Endometrium (tissue), 2 donors: ENCODE results near the gene MED13.
"Not testable (repeated sequence)": the region's sequence is repeated elsewhere in the genome, so short reads cannot be mapped to it uniquely, and the experiment has no call there.

Experiments used
- FAIRE-seq: peaks from 2 replicates; lab custom pipeline; 2012; peaks lifted over from hg19 to GRCh38; lab: Jason Lieb, UNC
- donor health status: control.
- donor health status: control.

Gene MED13

DNA sequence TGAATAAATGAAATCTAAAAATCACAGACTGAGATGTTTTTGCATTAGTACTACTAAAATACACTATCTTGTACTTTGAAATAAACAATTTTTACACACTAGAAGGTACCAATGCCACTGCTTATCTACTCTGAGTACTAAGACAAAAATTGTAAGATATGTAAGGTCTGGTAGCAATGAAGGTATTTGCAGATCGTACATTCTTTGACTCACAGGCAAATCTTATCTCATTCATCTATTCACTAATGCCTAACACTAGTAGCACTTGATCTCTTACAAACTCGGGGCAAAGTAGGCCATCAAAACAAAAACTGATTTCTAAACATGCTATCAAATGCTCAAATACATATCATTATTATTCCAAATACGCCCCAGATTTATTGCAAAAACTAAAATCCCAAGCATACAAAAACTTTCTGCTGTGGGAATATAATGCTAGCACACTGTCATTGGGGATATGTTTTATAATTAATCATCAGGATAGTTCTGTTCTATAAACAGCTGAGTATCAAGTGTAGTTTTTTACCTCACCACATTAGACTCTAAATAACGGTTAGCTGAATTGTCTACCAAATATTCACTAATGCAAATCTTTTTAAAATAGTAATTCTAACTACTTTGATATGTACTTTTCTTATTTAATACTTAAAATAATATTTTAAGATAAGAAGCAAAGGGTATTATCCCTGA is 68.0 kb downstream of the MED13 start:
- FAIRE-seq: no peak

DNA sequence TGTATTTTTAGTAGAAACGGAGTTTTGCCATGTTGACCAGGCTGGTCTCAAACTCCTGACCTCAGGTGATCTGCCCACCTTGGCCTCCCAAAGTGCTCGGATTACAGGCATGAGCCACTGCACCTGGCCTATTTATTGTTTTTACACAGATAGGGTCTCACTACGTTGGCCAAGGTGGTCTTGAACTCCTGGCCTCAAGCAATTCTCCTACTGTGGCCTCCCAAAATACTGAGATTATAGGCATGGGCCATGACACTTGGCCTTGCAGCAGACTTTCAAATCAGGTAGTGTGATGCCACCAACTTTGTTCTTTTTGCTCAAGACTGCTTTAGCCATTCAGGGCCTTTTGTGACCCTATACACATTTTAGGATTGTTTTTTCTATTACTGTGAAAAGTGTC is 75.6 kb downstream of the MED13 start:
- FAIRE-seq: no peak

DNA sequence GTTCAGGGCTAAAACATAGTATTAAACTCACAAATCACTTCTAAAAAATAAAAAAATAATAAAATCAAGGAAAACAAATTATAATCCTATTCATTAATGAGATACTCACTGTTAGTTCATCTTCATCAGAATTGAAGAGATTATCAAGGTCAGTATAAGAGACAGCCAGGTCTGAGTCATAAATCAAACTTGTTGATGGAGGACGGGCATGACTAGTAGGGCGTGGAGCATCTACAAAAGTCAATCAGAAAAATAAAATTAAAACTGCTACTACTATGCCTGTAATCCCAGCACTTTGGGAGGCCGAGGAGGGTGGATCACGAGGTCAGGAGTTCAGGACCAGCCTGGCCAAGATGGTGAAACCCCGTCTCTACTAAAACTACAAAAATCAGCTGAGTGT is 78.2 kb downstream of the MED13 start:
- FAIRE-seq: no peak

DNA sequence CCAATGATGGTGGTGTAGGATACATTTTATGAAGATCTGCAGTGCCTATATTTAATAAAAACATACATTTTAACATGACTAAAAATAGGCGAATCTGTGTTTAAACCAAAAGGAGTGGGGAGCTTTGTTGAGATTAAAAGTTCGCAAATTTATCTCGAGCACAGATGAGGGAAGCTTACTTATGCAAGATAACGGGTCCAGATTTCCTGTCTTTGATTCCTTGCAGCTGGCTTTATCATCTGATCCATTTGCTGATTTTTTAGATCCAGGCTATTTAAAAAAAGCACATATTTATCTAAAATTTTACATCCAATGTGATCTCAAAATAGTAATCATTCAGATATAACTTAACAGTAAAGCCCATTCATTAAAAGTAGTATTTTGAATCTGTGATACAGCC is 80.3 kb downstream of the MED13 start:
- FAIRE-seq: no peak

DNA sequence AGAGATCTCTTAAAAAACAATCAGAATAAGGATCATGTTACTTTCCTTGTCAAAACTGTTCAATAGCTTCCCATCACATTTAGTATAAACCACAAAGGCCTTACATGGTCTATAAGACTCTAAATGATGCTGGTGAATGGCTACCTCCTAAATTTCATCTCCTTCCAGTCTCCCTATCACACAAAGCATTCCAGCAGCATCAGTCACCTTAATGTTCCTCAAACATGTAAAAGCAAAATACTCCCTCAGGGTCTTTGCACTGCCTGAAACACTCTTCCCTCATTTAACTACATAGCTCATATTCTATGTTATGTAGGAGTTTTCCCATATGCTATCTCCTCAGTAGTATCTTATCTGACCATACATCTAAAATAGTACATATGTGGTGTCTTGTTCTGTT is 83.8 kb downstream of the MED13 start:
- no peak for FAIRE-seq

DNA sequence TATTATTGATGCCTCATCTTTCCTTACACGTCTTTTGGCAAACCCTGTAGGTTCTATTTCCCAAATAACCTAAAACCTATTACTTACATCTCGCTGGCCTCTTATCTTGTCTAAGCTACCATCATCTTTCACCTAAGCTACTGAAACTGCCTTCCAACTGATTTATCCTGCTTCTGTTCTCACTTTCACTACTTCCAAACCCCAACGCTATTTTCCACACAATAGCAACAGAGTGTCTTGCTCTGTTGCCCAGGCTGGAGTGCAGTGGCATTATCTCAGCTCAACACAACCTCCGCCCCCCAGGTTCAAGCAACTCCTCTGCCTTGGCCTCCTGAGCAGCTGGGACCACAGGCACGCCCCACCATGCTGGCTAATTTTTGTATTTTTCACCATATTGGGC is 84.5 kb downstream of the MED13 start:
- FAIRE-seq: no peak

DNA sequence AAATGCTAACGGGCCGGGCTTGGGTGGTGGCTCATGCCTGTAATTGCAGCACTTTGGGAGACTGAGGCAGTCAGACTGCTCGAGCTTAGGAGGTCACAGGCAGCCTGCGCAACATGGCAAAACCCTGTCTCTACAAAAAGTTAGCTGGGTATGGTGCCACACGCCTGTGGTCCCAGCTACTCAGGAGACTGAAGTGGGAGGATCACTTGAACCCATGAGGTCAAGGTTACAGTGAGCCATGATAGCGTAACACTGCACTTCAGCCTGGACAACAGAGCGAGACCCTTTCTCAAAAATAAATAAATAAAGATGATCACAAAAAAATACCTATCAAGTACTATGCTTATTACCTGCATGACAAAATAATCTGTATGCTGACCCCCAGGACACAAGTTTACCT is 91.0 kb downstream of the MED13 start:
- no peak for FAIRE-seq

DNA sequence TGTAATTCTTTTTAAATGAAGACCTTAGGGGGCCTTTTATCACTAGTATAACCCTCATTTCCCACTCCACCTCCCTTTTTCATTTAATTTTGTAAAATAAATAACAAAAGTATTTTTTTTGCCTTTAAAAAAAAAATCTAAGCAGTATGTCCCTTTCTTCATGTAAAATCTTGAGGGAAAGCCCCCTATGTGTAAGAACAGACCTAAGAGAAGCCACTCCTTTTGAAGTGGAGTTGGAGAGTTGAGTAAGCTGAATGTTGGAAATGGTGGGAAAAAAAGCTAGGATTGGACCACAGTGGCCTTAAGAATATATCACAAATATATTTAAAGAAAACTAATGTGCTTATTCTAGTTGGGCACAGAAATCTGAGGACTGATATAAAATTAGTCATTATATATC is 92.8 kb downstream of the MED13 start:
- no peak for FAIRE-seq

DNA sequence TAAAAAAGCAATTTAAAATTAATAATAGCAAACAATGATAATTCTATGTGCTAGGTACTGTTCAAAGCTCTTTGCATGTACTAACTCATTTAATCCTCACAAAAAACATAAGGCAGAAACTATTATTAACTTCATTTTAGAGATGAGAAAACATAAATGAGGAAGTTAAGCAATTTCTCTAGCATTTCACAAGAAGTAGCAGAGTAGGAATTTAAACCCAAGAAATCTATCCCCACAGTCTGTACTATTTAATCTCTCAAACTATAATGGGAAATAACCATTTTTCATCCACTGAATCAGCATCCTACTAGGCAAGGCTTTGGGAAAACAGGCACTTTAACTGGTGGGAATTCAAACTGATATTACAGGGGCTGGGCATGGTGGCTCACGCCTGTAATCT is 95.0 kb downstream of the MED13 start:
- no peak for FAIRE-seq

DNA sequence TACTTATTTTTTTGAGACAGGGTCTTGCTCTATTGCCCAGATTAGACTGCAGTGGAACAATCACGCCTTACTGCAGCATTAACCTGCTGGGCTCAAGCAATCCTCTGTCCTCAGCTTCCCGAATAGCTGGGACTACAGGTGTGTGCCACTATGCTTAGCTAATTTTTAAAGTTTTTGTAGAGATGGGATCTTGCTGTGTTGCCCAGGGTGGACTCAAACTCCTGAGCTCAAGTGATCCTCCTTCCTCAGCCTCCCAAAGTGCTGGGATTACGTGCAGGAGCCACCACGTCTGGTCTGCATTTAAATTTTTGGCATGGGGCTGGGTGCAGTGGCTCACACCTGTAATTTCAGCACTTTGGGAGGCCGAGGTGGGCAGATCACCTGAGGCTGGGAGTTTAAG is 96.3 kb downstream of the MED13 start:
- FAIRE-seq: no peak

DNA sequence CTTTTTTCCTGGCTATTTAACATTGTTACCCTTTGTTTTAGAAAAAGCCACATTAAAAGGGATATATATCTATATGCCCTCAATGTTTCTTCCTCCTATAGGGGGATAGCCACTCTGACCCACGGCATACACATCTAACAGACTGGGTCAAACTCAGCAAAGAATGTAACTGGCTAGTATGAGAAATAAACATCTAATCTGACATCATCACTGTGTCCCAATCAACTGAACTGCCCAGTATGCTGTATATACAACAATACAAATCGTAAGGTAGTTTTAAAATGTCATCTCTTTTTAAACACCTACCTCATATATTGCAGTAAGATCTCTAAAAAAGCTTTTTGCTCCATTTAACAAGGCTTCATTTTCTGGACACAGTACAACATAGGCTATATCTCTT is 97.3 kb downstream of the MED13 start:
- FAIRE-seq: no peak

DNA sequence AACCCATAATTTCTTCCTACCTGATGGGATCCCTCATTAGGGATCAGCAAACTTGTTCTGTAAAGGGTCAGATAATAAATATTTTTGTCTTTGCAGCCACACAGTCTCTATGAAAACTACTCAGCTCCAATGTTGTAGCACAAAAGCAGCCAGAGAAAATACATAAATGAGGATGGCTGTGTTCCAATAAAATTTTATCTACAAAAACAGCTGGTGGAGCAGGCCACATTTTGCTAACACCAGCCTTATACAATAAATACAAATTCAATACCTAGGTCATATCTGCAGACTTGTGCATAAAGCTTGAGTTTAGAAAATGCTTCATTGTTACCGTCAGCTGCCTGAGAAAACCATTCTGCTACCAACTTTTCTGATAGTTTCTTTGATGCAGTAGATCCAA is 98.9 kb downstream of the MED13 start:
- no peak for FAIRE-seq

DNA sequence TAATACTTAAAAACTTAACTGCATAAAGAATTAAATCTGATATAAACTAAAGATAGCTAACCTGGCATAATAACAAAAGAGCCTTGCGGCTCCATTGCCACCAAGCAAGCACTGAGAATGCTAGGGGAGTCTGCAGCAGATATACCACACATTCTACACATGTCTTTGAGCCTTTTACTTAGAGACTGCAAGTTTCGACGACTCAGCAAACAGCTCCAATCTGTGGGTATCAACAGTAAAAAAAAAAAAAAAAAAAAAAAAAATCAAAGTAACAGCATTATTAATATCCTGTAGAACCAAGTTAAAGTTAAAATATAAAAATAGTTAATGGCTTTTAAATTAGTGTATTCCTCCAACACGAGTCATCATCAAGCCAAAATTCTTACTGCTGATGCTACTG is 109.5 kb downstream of the MED13 start:
- no peak for FAIRE-seq

DNA sequence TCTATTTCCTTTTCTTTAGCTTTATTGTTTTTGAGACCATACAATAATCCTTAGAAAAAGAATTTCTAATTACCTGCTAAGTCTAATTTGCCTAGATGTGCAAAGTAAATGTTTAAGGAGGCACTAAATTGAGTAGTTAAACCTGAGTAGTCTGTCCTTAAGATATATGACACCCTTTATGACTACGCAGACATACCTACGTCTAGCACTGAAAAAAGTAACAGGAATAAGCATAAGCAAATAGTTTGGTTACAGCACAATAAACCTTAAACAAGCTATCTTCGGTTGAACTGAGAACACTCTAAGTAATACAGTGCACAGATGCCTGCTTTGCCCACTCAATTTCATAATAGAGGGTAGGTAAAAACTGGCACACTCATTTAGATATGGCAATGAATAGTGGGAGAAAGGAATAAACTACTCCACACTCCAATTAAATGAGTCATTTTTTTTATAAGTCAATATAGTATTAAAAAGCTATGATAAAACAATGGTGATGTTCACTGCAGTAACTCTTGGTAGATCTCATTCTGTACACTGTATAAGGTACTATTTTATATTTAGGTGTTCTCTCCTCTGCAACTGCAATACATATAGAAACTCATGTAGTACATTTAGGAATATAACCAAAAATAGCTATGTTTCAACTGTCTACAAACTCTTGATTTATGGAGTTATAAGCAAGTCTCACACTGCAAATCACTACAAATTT is 117.6 kb downstream of the MED13 start:
- no peak for FAIRE-seq

DNA sequence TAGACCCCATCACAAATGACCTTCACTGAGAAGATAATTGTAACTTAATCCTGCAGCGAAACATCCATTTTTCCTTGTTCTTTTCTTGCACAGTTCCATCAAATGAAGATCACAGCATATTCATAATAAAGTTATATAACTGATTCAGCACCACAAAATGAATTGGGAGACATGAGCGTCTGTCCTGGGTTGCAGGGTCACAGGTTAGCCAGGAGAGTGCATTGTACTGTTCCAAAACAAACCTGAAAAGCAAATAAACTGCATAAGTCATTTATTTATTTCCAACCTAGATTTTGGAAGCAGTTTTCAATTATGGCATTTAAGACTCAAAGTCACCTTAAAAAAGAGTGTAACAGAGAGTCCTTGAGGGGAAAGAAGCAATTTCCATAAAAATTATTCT is 118.7 kb downstream of the MED13 start:
- FAIRE-seq: no peak

DNA sequence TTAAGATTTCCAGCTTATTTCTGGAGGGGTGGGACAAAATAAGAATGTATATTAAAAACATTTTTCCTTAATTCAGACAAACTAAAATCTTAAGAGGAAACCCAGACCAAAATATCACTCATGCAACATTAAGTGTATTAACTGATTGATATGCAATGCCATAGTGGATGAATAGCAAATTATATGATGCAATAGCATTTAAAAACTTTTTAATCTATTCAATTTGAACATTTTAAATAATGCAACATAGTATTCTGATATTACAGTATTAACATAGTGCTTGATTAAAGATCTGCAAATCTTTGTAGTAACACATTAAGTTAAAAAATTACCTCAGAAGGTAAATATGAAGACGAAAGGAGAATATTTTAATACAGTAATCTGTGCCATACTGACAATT is 122.0 kb downstream of the MED13 start:
- FAIRE-seq: no peak

DNA sequence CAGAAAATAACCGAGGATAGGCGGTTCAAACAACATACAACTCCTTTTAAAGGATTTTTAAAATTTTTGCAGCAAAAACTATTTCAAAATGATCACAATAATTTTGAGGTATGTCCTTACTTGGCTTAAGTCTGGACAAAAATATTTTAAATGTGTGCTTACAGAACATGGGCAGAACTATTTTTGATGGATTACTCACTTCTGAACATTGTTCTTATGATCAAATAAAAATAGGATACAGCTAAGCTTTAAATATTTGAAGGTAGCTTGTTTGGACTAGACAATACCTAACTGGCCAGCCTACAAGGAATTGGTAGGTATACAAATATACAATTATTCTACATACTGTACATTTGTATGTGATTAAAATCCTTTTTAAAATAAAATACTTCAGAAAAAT is 123.0 kb downstream of the MED13 start:
- FAIRE-seq: no peak

DNA sequence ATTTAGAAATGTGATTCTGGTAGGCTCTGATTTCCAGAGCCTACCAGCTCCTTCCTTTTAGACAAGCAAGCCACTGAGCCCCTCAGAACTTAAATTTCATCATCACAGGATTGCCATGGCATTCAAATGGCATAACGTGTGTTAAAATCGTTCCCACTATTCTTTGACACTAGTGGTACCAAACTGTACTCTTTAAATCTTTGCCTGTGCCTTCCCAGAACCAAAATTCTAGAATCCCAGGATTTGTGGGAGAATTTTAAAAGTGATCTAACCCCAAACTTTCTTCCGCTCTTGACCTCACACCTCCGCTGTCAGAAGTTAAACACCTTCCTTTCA is 137.0 kb downstream of the MED13 start:
- FAIRE-seq: no peak

DNA sequence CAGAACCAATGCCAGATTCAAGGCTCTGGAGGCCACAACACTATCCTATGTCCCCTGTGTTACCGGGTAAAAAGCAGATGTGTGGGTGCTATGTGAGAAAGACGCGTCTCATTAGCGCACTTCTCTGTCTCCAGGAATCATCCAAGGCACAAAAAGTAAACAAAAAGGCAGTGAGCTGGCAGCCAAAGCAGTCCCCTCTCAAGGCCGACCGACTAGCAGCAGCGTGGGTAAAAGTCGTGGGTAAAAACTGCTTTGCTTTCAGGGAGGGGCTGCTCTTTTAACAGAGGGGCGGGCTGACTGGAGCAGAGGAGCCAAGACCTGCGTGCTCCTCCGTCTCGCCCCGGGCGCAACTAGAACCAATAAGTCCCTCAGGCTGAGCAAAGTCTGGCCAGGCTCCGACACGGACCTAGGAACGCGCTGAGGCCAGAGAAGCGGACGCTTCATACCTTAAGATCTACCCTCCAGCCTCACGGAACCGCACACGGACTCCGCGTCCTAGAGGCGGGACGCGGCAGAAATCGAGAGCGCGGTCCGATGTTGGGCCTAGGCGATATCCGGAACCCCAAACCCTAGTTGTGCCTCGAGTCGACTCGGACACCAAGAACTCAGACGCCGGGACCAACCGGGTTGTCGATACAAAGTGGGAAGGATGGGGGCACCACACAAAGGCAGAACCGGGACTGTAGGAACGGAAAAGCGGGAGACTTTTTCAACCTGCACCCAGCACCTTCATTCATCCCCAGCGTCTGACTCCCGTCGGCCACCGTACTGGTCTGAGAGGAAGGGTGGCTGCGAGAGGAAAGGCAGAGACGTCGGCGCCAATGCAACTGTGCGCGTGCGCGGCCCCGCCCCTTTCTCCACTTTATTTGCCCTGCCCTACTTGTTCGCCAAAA is 137.6 kb downstream of the MED13 start, which contains the start of gene INTS2:
TSS of gene INTS2 (minus strand) at position 775 of the 893 bp plus-strand sequence. CDS start 1,338 bp downstream, outside the sequence.
- FAIRE-seq: no peak

DNA sequence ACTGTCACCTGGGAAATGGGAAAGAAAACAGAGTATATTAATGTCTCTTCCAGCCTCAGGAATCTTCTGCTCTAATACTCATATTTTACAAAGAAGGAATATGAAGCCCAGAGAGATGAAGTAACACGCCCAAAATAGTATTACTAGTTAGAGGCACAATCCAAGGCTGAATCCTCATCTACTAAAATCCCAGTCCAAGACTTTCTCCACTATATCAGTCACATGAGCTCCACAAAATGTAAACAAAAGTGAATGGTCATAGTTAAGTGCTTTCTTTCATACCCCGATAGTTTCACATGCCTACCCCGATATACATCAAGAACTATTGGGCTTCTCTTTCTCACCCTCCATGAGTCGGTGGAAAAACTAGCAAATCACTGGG is 138.3 kb downstream of the MED13 start:
- no peak for FAIRE-seq

DNA sequence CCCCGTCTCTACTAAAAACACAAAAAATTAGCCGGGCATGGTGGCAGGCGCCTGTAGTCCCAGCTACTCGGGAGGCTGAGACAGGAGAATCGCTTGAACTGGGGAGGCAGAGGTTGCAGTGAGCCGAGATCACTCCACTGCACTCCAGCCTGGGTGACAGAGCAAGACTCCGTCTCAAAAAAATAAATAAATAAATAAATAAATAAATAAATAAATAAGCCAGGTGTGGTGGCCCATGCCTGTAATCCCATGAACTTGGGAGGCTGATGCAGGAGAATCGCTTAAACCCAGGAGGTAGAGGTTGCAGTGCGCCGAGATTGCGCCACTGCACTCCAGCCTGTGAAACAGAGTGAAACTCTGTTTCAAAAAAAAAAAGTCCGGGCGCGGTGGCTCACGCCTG is 149.9 kb downstream of the MED13 start:
- FAIRE-seq: not testable (repeated sequence)

DNA sequence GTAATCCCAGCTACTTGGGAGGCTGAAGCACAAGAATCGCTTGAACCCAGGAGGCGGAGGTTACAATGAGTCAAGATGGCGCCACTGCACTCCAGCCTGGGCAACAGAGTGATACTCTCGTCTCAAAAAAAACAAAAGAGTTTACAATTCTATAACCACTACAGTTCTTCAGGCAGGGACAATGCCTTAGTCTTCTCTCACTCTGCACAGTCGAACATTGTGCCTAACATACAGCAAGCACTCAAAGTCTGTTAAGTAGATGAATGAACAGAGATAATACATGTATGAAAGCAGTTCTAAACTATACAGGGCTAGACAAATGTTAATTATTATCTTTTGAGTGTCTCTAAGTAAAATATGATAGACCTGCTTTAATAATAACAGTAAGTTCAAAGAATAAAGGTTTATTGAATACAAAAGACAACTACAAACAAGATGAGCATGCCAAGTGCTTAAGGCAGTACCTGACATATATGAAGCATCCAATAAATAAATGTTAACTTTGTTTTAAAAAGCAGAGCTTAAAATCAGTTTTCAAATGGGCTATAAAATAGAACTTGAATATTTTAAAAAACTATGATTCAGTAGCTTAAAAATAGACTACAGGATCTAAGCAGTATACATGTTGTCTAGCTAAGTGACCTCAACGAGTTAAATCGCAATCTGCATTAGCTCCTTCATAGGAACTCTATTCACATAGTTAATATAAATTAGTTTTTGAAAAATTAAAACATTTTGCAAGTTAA is 156.6 kb downstream of the MED13 start:
- no peak for FAIRE-seq
